Duodenal mucosa (tissue), 2 donors: ENCODE measurements around the gene TMEM94.
A peak's percentile ranks its signal among the peaks of the same experiment; 100 is the strongest.

Source experiments
- H3K27ac ChIP-seq: one replicate; pipeline ENCODE4 v1.7.0; 2013; ENCODE audit warnings: low read depth, low read length
- H3K27me3 ChIP-seq, 2 donors: one replicate each; pipeline ENCODE4 v1.7.0; 2013; ENCODE audit warnings: low read length in 2 of 2, control low read depth in 1 of 2; ENCODE audit not compliant: insufficient read depth in 2 of 2, control insufficient read depth in 1 of 2
- H3K36me3 ChIP-seq, 2 donors: one replicate each; pipeline ENCODE4 v1.7.0; 2013; ENCODE audit warnings: low read length in 2 of 2, control low read depth in 1 of 2; ENCODE audit not compliant: insufficient read depth in 2 of 2, control insufficient read depth in 1 of 2
- H3K4me1 ChIP-seq, 2 donors: one replicate each; pipeline ENCODE4 v1.7.0; 2013; ENCODE audit warnings: low read length in 2 of 2, control low read depth in 1 of 2; ENCODE audit not compliant: insufficient read depth in 2 of 2, control insufficient read depth in 1 of 2
- H3K4me3 ChIP-seq, 2 donors: one replicate each; pipeline ENCODE4 v1.7.0; 2013; ENCODE audit warnings: low read length in 2 of 2, low read depth in 1 of 2
- H3K9ac ChIP-seq, 2 donors: one replicate each; pipeline ENCODE4 v1.7.0; 2013; ENCODE audit warnings: low read length in 2 of 2, low read depth in 1 of 2
- H3K9me3 ChIP-seq, 2 donors: one replicate each; pipeline ENCODE4 v1.7.0; 2013; ENCODE audit warnings: low read length in 2 of 2, control low read depth in 1 of 2; ENCODE audit not compliant: control insufficient read depth in 1 of 2

The TMEM94 gene

DNA sequence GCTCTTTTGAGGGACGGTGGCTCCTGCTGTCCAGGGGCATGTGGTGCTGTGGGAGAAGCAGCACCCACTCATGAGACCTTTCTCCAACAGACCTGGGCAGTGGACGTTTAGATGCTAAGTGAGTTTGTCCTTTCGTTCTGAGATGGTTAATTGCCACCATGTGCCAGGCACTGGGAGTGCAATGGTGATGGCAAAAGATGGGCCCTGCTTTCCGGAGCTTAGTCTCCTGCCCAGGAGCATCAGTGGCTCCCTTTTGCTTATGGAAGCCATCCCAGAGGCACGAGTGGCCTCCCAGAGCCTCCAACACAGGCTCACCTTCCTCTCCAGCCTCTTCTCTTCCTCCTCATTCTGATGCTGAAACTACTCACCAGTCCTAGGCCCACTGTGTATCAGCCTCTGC is 30.5 kb downstream of the TMEM94 start:
- Histone ChIP-seq H3K36me3 (peaks cover 0 to 17% of the 10 kb centered on the region in 2 donors), H3K27me3 (no peaks in the 10 kb centered on the region), H3K27ac (no peak overlapping the region), H3K9me3 (no peaks in the 10 kb centered on the region), H3K4me1 (peaks cover 30 to 33% of the 10 kb centered on the region in 2 donors), H3K9ac (no peak overlapping the region), H3K4me3 (no peak overlapping the region)

DNA sequence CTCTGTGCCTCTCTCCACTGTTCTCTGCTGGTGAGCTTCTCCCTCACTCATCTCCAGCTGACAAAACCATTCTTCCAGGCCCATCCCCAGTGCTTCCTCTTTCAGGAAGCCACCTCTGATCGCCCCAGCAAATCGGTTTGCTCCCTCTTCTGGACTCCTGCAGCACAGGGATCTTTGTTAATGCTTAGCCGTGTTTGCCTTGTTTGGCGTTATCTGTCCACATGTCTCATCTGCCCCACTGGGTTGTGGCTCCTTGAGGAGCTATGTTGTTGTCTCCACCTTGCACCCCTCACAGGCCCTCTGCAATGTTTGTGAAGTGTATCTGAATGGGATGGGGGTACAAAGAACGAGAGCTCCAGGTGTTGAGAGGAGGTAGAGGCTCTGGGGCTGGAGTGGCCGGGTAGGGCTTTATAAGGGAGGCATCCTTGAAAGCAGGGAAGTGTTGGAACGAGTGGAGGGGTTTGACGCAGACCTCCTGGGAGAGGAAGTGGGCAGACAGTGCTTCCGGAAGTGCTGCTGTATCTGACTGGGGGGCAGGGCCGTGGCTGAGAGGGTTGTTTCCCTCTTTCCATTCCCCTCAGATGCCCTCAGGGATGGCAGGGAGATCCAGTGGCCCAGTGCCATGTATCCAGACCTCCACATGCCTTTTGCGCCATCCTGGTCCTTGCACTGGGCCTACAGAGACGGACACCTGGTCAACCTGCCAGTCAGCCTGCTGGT is 31.1 kb downstream of the TMEM94 start:
- Histone ChIP-seq H3K4me3 (peak overlapping the region in 1 of 2 donors; percentile 33), H3K9ac (no peak overlapping the region), H3K4me1 (peaks cover 30 to 33% of the 10 kb centered on the region in 2 donors)

DNA sequence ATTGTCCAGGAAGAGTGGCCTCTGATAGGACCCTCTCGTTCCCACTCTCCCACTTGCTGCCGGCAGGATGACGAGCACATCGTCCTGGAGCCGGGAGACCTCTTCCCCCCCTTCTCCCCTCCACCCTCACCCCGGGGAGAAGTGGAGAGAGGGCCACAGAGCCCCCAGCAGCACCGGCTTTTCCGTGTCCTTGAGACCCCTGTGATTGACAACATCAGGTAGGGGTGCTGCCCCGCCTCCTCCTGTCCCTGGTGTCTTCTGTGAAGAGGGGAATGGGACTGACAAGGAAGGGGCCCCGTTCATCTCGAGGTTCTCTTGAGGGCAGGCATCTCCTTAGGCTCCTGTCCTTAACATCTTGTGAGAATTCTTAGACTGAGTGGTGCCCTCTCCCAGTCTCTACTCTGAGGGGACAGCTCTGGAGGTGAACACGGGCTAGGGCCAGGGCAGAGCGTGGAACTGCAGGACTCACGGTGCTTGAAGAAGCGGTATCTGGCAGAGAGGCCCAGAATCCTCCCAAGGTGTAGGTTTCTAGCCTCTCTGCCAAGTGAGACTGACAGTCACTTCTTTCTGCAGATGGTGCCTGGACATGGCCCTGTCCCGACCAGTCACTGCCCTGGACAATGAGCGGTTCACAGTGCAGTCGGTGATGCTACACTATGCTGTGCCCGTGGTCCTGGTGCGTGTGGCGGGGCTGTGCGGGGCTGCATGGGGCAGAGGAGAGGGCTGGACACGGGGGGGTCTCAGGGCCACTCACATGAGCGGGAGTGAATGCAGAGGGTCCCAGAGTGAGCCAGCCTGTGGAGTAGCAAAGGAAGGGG is 32.5 kb downstream of the TMEM94 start:
- Histone ChIP-seq H3K4me1 (peaks cover 30 to 33% of the 10 kb centered on the region in 2 donors), H3K9me3 (no peaks in the 10 kb centered on the region), H3K27ac (no peak overlapping the region), H3K4me3 (no peak overlapping the region), H3K27me3 (no peaks in the 10 kb centered on the region), H3K36me3 (peaks cover 4 to 37% of the 10 kb centered on the region in 2 donors), H3K9ac (peak overlapping the region in 1 of 2 donors; percentile 6)

More for the DNA sequence above, 31.1 kb downstream of the TMEM94 start:
- H3K27me3 ChIP-seq, result no peaks in the 10 kb centered on the region
- peaks cover 0 to 23% of the 10 kb centered on the region in 2 donors for H3K36me3 ChIP-seq
- H3K27ac ChIP-seq, result no peak overlapping the region
- H3K9me3 ChIP-seq, result no peaks in the 10 kb centered on the region

DNA sequence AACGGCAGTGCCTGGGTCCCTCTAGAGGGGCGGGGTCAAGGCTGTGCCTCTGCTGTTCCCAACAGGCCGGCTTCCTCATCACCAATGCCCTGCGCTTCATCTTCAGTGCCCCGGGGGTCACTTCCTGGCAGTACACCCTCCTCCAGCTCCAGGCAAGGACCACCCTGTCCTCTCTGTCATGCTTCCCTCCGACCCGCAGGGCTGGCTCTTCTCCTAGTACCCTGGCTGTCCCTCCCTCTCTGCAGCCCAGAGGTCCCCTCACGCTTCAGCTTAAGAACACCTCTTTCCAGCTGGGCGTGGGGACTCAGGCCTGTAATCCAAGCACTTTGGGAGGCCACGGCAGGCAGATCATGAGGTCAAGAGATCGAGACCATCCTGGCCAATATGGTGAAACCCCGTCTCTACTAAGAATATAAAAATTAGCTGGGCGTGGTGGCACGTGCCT is 33.1 kb downstream of the TMEM94 start:
- Histone ChIP-seq H3K9me3 (no peaks in the 10 kb centered on the region), H3K9ac (peak overlapping the region in 1 of 2 donors; percentile 6), H3K4me3 (no peak overlapping the region), H3K4me1 (peaks cover 30 to 33% of the 10 kb centered on the region in 2 donors), H3K27me3 (no peaks in the 10 kb centered on the region), H3K27ac (no peak overlapping the region), H3K36me3 (peaks cover 8 to 43% of the 10 kb centered on the region in 2 donors)

DNA sequence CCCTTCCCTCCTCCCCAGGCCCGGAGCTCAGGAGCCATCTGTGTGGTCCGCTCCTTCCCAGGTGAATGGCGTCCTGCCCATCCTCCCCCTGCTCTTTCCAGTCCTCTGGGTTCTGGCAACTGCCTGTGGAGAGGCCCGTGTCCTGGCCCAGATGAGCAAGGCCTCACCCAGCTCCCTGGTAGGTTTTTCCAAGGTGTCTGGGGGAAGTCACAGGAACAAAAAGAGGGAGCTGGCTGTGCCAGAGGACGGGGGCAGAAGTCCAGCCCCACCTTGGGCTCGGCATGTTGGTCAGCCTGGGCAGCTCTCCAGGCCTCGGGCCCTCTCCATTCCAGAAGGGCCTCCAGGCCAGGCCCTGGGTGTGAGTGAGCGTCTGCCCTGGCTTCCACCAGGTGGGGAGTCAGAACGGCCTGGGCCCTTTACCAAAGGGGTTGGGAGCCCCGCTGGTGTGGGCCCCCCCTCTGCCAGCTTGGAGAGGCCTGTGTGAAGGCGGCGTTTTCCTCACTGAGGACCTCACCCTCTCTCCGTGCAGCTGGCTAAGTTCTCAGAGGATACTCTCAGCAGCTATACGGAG is 33.8 kb downstream of the TMEM94 start:
- no peaks in the 10 kb centered on the region for H3K27me3 ChIP-seq
- H3K4me3 ChIP-seq, result no peak overlapping the region
- peaks cover 15 to 50% of the 10 kb centered on the region in 2 donors for H3K36me3 ChIP-seq
- no peak overlapping the region for H3K27ac ChIP-seq
- peak overlapping the region; percentile 52 to 55 for H3K9ac ChIP-seq
- peaks cover 30 to 33% of the 10 kb centered on the region in 2 donors for H3K4me1 ChIP-seq
- H3K9me3 ChIP-seq, result no peaks in the 10 kb centered on the region

DNA sequence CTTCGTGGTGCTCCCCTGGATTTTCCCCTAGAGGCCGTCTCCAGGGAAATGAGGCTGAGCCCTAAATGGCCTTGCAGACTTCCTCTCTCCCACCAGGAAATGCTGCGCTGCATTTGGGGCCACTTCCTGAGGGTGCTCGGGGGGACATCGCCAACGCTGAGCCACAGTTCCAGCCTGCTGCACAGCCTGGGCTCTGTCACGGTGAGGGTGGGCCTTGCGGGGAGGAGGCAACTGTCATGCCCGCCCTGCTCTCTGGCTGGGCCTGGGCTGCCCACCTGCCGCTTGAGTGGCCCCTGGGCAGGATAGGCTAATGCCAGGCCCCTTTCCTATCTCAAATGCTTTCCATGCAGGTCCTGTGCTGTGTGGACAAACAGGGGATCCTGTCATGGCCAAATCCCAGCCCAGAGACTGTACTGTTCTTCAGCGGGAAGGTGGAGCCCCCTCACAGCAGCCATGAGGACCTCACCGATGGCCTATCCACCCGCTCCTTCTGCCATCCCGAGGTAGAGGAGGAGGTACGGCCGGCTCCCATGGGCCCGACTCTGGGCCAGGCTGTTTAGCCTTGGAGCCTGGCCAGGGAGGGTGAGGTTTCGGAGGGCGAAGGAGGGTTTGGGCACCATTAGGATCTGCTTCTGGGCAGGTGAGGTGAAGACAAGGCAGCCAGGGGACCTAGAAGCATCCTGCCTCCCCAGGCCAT is 34.7 kb downstream of the TMEM94 start:
- Histone ChIP-seq H3K4me1 (peaks cover 30 to 33% of the 10 kb centered on the region in 2 donors), H3K9ac (peak overlapping the region in 1 of 2 donors; percentile 52), H3K27me3 (no peaks in the 10 kb centered on the region), H3K27ac (no peak overlapping the region), H3K4me3 (no peak overlapping the region), H3K36me3 (peaks cover 22 to 59% of the 10 kb centered on the region in 2 donors), H3K9me3 (no peaks in the 10 kb centered on the region)

DNA sequence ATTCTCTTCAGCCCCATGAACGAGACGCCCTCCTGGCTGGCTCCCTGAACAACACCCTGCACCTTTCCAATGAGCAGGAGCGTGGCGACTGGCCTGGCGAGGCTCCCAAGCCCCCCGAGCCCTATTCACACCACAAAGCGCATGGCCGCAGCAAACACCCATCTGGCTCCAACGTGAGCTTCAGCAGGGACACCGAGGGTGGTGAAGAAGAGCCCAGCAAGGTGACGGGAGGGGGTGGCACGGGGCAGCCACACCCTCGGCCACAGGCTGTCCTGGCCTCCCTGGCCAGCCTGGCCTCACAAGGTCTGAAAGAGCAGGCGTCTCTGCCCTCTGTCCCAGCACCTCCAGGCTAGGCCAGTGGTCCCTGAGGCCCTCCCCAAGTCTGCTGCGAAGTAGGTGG is 35.2 kb downstream of the TMEM94 start:
- H3K27me3 ChIP-seq, result no peaks in the 10 kb centered on the region
- no peak overlapping the region for H3K27ac ChIP-seq
- H3K4me1 ChIP-seq, result peaks cover 30 to 32% of the 10 kb centered on the region in 2 donors
- H3K36me3 ChIP-seq, result peaks cover 25 to 58% of the 10 kb centered on the region in 2 donors
- no peaks in the 10 kb centered on the region for H3K9me3 ChIP-seq
- no peak overlapping the region for H3K4me3 ChIP-seq
- H3K9ac ChIP-seq, result no peak overlapping the region

DNA sequence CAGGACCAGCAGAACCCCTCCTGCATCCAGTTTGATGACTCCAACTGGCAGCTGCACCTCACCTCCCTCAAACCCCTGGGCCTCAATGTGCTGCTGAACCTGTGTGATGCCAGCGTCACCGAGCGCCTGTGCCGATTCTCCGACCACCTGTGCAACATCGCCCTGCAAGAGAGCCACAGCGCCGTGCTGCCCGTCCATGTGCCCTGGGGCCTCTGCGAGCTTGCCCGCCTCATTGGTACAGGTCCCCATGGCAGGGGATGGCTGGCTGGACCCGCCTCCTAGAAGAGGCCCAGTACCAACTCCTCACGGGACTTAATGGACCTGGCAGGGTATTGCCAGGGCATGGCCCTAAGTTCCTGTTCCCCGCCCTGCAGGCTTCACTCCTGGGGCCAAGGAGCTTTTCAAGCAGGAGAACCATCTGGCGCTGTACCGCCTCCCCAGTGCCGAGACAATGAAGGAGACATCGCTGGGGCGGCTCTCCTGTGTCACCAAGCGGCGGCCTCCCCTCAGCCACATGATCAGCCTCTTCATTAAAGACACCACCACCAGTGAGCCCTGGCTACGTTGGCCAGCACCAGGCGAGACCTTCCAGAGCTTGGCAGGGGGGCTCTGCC is 36.2 kb downstream of the TMEM94 start:
- Histone ChIP-seq H3K4me3 (no peak overlapping the region), H3K9me3 (no peaks in the 10 kb centered on the region), H3K9ac (no peak overlapping the region), H3K36me3 (peaks cover 25 to 63% of the 10 kb centered on the region in 2 donors), H3K27ac (no peak overlapping the region), H3K4me1 (peaks cover 22 to 23% of the 10 kb centered on the region in 2 donors), H3K27me3 (no peaks in the 10 kb centered on the region)

DNA sequence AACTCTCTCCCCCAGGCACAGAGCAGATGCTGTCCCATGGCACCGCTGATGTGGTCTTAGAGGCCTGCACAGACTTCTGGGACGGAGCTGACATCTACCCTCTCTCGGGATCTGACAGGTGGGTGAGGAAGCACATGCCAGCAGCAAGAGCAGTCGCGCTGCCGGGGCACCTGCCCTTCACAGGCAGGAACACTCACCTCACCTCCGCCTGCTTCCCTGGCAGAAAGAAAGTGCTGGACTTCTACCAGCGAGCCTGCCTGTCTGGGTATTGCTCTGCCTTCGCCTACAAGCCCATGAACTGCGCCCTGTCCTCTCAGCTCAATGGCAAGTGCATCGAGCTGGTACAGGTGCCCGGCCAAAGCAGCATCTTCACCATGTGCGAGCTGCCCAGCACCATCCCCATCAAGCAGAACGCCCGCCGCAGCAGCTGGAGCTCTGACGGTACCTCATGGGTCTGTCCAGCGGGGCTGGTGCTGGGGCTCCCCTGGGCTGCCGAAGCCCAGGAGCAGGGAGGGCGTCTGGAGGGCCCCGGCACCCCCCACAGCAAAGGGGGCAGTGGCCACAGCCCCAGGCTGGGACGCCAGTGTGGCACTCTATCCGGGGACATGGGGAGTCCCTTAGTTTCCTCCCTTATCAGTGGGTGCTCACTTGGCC is 37.2 kb downstream of the TMEM94 start:
- Histone ChIP-seq H3K27me3 (no peaks in the 10 kb centered on the region), H3K4me3 (no peak overlapping the region), H3K9ac (no peak overlapping the region), H3K36me3 (peaks cover 25 to 68% of the 10 kb centered on the region in 2 donors), H3K4me1 (peaks cover 19 to 20% of the 10 kb centered on the region in 2 donors), H3K9me3 (no peaks in the 10 kb centered on the region), H3K27ac (no peak overlapping the region)
